GM21423 (cell line): ENCODE measurements around the gene TMEM203.

Experiments used
- ATAC-seq: cut with Tn5 transposase; IDR thresholded peaks from one replicate; pipeline ENCODE4 v1.9.1; 2021; ENCODE audit warnings: mild to moderate bottlenecking, moderate library complexity; ENCODE audit not compliant: unreplicated experiment

The TMEM203 gene

DNA sequence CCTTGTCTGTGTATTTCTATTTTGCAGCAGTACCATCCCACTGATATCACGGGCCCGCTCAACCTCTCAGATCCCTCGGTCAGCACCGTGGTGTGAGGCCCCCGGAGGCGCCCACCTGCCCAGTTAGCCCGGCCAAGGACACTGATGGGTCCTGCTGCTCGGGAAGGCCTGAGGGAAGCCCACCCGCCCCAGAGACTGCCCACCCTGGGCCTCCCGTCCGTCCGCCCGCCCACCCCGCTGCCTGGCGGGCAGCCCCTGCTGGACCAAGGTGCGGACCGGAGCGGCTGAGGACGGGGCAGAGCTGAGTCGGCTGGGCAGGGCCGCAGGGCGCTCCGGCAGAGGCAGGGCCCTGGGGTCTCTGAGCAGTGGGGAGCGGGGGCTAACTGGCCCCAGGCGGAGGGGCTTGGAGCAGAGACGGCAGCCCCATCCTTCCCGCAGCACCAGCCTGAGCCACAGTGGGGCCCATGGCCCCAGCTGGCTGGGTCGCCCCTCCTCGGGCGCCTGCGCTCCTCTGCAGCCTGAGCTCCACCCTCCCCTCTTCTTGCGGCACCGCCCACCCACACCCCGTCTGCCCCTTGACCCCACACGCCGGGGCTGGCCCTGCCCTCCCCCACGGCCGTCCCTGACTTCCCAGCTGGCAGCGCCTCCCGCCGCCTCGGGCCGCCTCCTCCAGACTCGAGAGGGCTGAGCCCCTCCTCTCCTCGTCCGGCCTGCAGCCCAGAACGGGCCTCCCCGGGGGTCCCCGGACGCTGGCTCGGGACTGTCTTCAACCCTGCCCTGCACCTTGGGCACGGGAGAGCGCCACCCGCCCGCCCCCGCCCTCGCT lies 37.5 kb downstream of the TMEM203 start:
- no peak for ATAC-seq

- ATAC-seq: no peak
Measured at GRCh38 chr9:137167277-137167746, 38.1 kb downstream of the TMEM203 start.

GRCh38 chr9:137166380-137167229 lies 38.8 kb downstream of the TMEM203 start:
- ATAC-seq: no peak

DNA sequence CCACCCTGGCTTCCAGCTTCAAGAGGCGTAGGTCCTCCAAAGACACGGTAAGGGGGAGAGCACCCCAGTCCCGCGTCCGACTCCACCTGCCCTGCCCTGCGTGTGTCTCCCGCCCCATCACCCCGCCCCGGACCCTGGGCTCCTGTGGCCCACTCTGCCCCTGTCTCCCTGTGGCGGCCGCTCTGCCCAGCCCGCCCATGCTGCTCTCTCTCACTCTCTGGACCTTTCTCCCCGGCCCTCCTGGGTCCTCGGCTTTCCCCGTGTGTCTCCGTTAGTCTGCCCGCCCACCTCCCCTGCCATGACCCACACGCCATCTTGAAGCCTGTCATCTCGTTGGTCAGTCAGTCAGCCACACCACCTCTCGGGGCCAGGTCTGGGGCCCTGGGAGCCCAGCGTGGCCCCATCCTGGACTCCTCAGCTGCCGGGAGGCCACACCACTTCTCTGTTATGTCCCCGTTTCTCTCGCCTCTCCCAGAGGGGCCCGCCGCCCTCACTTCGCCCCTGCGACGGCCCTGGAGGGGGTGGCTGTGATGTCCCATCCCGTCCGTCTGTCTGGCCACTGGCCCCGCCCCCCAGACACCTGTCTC lies 40.1 kb downstream of the TMEM203 start:
- ATAC-seq: no peak

- no peak for ATAC-seq
Measured at GRCh38 chr9:137164370-137165249, 40.8 kb downstream of the TMEM203 start.

GRCh38 chr9:137163805-137164204 lies 41.6 kb downstream of the TMEM203 start:
- no peak for ATAC-seq

GRCh38 chr9:137163365-137163715 lies 42.1 kb downstream of the TMEM203 start:
- no peak for ATAC-seq

DNA sequence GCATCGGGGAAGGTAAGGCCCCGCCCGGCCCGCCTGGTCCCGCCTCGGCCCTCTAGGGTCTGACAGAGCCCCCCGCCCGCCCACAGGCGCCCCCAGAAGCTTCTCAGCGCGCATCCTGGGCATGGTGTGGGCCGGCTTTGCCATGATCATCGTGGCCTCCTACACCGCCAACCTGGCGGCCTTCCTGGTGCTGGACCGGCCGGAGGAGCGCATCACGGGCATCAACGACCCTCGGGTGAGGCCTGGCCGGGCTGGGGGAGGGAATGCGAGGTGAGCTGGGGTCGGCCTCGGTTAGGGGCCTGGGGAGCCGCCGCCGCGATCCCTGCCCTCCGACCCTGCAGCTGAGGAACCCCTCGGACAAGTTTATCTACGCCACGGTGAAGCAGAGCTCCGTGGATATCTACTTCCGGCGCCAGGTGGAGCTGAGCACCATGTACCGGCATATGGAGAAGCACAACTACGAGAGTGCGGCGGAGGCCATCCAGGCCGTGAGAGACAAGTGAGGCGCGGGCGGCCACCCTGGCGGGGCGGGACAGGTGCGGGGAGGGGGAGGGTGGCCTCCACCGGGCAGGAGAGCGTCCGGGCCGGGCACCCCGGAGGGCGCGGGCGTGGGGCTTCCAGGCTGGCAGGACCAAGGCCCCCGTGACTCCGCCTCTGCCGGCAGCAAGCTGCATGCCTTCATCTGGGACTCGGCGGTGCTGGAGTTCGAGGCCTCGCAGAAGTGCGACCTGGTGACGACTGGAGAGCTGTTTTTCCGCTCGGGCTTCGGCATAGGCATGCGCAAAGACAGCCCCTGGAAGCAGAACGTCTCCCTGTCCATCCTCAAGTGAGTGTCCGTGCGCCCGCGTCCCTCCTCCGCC lies 42.7 kb downstream of the TMEM203 start:
- no peak for ATAC-seq

- no peak for ATAC-seq
Measured at GRCh38 chr9:137161558-137162486, 43.6 kb downstream of the TMEM203 start.

- ATAC-seq: no peak
Measured at GRCh38 chr9:137160716-137161557, 44.5 kb downstream of the TMEM203 start.

GRCh38 chr9:137160054-137160425 lies 45.4 kb downstream of the TMEM203 start:
- no peak for ATAC-seq

DNA sequence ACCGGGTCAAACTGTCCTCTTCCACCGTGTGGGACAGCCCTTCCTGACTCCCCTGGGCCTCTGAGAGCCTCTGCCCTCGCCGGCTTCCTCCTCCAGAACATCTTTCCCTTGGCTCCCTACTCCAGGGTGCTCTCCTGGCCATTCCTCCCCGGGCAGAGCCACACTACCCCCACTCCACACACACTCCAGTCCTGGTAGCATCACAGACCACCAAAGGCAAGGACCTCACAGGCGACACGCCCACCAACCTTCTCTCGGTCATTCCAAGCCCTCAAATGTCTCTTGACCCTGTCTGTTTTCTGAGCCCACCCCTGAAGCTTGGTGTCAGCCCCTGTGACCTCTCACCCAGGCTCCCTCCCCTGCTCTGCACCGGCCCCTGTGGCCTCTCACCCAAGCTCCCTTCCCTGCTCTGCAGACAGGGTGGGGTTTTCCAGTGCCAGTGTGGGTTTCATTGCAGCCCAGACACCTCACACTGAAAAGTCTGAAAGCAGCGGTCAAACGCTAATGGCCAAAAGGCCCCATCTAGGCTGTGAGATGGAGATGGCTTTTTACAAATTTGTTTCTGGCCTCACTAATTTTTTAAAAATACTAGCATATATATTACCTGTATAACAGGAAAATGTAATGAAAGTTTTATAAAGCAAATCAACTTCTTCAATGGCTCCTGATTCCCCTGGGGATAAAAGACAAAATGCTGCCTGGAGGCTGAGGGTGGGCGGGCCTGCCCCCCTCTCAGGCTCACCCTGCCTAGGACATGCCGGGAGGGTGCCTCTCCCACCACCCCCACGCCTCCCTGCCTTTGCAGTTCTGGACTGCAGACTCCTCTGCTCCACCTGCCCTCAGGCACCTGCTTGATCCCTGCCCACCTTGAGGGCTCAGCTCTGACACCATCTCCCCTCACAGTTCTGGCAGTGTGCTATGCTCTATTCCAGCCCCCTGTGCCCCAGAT lies 46.1 kb downstream of the TMEM203 start:
- ATAC-seq: no peak

DNA sequence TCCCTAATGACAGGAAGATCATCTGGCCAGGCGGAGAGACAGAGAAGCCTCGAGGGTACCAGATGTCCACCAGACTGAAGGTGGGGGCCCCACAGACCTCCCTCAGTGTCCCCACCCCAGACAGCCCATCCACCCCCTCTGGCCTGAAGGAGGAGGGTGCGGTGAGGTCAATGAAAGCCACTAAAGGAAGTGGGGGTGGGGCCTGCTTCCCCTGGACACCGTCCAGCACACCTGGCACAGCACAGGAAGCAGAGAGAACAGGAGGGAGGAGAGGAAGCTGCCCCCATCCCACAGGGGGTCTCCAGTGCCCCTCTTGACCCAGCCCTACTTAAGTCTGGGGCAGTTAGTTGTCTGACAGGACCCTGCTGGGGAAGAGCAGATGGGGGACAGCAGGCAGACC lies 46.8 kb downstream of the TMEM203 start:
- no peak for ATAC-seq

DNA sequence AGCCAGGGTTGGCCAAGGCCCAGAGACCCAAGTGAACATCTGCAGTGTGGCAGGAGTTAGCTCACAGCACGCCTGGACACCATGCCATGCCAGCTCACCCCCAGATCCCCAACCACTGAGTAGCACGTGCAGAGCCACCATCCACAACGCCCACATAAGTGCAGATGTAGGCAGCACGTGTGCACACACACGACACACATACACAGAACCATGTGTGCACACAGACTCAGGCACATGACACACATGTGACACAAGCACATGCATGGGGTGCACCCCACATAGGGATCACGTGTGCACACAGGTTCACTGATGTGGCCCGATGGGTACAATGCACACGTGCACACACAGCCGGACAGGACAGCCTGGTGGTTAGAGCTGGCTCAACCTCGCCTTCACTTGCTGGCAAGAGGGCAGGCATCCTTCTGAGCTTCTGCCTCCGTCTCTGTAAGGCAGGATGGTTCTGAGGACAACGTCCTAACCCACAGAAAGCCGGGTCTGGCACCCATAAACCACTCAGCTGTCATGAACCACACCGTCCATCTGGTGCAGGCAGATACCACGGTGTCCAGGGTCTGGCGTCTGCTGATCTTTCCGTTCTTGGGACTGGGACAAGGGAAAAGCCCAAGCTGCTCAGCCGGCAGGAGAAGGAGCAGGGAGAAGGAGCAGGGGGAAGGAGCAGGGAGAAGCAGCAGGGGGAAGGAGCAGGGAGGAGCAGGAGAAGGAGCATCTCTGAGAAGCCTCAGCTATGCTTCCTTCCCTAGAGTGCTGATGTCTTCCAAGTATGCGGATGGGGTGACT lies 47.6 kb downstream of the TMEM203 start:
- no peak for ATAC-seq

GRCh38 chr9:137156567-137157375 lies 48.7 kb downstream of the TMEM203 start:
- no peak for ATAC-seq
